Measurements from ENCODE around the gene KRTAP1-5. TPM values are rescaled to one million over a fixed set of nuclear protein-coding genes. Genes with fewer than 3 reads are reported as not detected.

KRTAP1-5 gene
- polyA plus RNA-seq, 1 of the 3 experiments (the other 2 are of a cell fraction) = not detected

DNA sequence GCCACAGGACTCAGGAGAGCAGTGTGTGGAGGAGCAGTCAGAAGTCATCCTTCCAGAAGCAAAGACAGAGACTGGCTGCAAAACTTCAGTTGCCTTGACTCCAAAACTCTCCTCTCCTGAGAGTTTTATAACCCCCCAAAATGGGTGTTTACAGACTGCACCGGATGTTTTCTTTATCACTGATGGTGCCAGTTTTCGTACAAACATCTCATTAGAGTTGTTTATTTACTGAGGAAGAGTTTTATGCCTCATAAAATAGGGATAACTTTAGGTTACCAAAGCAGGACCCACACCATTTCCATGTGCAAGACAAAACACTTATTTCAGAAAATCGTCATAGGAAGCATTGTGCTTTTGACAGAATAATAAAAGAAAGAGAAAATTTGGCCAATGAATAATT is 42.8 kb downstream of the KRTAP1-5 start, which contains the start of gene KRT40:
Gene KRT40, minus strand, starts transcription at position 101 of the 400 bp plus-strand sequence. Its CDS starts 53 bp downstream, at position 48.
- Histone ChIP-seq H3K36me3 (replicated peaks in 1 of 2; ENCODE audit: control insufficient read depth in 1 of 2, insufficient read depth in 2 of 2, low read length in 1 of 2) (no peaks in the 10 kb centered on the region), H4K20me1 (ENCODE audit: insufficient read depth) (no peaks in the 10 kb centered on the region), H3K4me3 (ENCODE audit: low read depth in 2 of 2, low read length in 1 of 2) (no peak within 1 kb of the TSS), H3K79me2 (ENCODE audit: insufficient read depth) (no peaks in the 10 kb centered on the region), H3K9me2 (no peaks in the 10 kb centered on the region; the same call in 1 of the 2 replicates), H3K9me3 (no peaks in the 10 kb centered on the region), H3K4me2 (no peak within 1 kb of the TSS), H3K9ac (no peak within 1 kb of the TSS), H3F3A (replicated peaks; ENCODE audit: insufficient read depth) (no peaks in the 10 kb centered on the region), H3K4me1 (ENCODE audit: control insufficient read depth in 1 of 2, insufficient read depth in 2 of 2, low read depth in 1 of 2, low read length in 1 of 2) (no peaks in the 10 kb centered on the region; a peak in 1 of 4 replicates), H3K27ac (ENCODE audit: low read depth in 2 of 2, low read length in 1 of 2) (no peak within 1 kb of the TSS), H3K27me3 (ENCODE audit: insufficient read depth) (peaks cover 50% of the 10 kb centered on the region; the same call in 1 of the 2 replicates), H2AFZ (ENCODE audit: low read depth) (no peak within 1 kb of the TSS)
- WGBS (ENCODE audit: low lambda C conversion rate) = 12% methylated on average over 3 of the region's 3 CpGs
- ChIA-PET POLR2A (no interaction called here), CTCF (interaction anchor here (1.1 to 1.4 kb wide), 2 partner anchors 21 to 564 kb away, joined by 4 read pairs; no protein-coding TSS in a partner anchor)
- DNase-seq = no peak
- TF ChIP-seq MEF2A (IDR thresholded peaks at IDR 0.05; ENCODE audit: borderline replicate concordance, low read depth) (no peak), GABPA (IDR thresholded peaks at IDR 0.05; ENCODE audit: low read depth) (no peak), GATA2 (CRISPR knock-in tag; IDR thresholded peaks at IDR 0.05) (no peak), YY1 (IDR thresholded peaks at IDR 0.05; ENCODE audit: low read depth) (no peak), RFX5 (IDR thresholded peaks at IDR 0.05; ENCODE audit: low read length) (no peak), RCOR1 (IDR thresholded peaks at IDR 0.05; ENCODE audit: low read length) (no peak), RXRA (IDR thresholded peaks at IDR 0.05; ENCODE audit: borderline replicate concordance, low read depth) (no peak), FOXM1 (IDR thresholded peaks at IDR 0.05; ENCODE audit: low read depth) (no peak), SIN3A (IDR thresholded peaks at IDR 0.05; ENCODE audit: borderline replicate concordance, low read depth, low read length) (no peak), ELF1 (IDR thresholded peaks at IDR 0.05) (no peak), FOSL2 (IDR thresholded peaks at IDR 0.05; ENCODE audit: borderline replicate concordance, low read depth) (no peak)
- TF ChIP-seq, protein P1, sequence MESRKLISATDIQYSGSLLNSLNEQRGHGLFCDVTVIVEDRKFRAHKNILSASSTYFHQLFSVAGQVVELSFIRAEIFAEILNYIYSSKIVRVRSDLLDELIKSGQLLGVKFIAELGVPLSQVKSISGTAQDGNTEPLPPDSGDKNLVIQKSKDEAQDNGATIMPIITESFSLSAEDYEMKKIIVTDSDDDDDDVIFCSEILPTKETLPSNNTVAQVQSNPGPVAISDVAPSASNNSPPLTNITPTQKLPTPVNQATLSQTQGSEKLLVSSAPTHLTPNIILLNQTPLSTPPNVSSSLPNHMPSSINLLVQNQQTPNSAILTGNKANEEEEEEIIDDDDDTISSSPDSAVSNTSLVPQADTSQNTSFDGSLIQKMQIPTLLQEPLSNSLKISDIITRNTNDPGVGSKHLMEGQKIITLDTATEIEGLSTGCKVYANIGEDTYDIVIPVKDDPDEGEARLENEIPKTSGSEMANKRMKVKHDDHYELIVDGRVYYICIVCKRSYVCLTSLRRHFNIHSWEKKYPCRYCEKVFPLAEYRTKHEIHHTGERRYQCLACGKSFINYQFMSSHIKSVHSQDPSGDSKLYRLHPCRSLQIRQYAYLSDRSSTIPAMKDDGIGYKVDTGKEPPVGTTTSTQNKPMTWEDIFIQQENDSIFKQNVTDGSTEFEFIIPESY (IDR thresholded peaks at IDR 0.05; ENCODE audit: borderline replicate concordance, low read depth) = no peak
- TF ChIP-seq, protein P2, sequence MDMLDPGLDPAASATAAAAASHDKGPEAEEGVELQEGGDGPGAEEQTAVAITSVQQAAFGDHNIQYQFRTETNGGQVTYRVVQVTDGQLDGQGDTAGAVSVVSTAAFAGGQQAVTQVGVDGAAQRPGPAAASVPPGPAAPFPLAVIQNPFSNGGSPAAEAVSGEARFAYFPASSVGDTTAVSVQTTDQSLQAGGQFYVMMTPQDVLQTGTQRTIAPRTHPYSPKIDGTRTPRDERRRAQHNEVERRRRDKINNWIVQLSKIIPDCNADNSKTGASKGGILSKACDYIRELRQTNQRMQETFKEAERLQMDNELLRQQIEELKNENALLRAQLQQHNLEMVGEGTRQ (IDR thresholded peaks at IDR 0.05; ENCODE audit: borderline replicate concordance, low read depth, low read length) = no peak
- TF ChIP-seq, protein P3, sequence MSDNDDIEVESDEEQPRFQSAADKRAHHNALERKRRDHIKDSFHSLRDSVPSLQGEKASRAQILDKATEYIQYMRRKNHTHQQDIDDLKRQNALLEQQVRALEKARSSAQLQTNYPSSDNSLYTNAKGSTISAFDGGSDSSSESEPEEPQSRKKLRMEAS (IDR thresholded peaks at IDR 0.05; ENCODE audit: low read depth) = no peak
- TF ChIP-seq, protein P4, sequence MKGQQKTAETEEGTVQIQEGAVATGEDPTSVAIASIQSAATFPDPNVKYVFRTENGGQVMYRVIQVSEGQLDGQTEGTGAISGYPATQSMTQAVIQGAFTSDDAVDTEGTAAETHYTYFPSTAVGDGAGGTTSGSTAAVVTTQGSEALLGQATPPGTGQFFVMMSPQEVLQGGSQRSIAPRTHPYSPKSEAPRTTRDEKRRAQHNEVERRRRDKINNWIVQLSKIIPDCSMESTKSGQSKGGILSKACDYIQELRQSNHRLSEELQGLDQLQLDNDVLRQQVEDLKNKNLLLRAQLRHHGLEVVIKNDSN (IDR thresholded peaks at IDR 0.05; ENCODE audit: borderline replicate concordance, low read depth) = no peak
- TF ChIP-seq, protein P5, sequence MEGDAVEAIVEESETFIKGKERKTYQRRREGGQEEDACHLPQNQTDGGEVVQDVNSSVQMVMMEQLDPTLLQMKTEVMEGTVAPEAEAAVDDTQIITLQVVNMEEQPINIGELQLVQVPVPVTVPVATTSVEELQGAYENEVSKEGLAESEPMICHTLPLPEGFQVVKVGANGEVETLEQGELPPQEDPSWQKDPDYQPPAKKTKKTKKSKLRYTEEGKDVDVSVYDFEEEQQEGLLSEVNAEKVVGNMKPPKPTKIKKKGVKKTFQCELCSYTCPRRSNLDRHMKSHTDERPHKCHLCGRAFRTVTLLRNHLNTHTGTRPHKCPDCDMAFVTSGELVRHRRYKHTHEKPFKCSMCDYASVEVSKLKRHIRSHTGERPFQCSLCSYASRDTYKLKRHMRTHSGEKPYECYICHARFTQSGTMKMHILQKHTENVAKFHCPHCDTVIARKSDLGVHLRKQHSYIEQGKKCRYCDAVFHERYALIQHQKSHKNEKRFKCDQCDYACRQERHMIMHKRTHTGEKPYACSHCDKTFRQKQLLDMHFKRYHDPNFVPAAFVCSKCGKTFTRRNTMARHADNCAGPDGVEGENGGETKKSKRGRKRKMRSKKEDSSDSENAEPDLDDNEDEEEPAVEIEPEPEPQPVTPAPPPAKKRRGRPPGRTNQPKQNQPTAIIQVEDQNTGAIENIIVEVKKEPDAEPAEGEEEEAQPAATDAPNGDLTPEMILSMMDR (IDR thresholded peaks at IDR 0.05) = no peak
- TF ChIP-seq, protein P6, sequence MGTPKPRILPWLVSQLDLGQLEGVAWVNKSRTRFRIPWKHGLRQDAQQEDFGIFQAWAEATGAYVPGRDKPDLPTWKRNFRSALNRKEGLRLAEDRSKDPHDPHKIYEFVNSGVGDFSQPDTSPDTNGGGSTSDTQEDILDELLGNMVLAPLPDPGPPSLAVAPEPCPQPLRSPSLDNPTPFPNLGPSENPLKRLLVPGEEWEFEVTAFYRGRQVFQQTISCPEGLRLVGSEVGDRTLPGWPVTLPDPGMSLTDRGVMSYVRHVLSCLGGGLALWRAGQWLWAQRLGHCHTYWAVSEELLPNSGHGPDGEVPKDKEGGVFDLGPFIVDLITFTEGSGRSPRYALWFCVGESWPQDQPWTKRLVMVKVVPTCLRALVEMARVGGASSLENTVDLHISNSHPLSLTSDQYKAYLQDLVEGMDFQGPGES (IDR thresholded peaks at IDR 0.05; ENCODE audit: low read depth, low read length) = no peak

Data from SK-N-SH (cell line).